Gastroesophageal sphincter (tissue), 3 donors: ENCODE data around the gene ECEL1.
"Not testable (repeated sequence)": the region's sequence is repeated elsewhere in the genome, so short reads cannot be mapped to it uniquely, and the experiment has no call there.

Experiments used
- CTCF ChIP-seq, 4 experiments: fragments of 200-600 bp in 2 of 4; fragments of 450-650 bp in 2 of 4; sonication (generic) in 1 of 4; IDR thresholded peaks; one replicate each; pipeline ENCODE4 v1.5.1; 2017 to 2019; ENCODE audit warnings: antibody characterized with exemption in 4 of 4, mild to moderate bottlenecking in 2 of 4, moderate library complexity in 2 of 4
- POLR2A ChIP-seq, 2 donors: fragments of 450-650 bp; IDR thresholded peaks; one replicate each; pipeline ENCODE4 v1.6.1; 2017; ENCODE audit warnings: antibody characterized with exemption in 2 of 2, mild to moderate bottlenecking in 2 of 2, moderate library complexity in 1 of 2

DNA sequence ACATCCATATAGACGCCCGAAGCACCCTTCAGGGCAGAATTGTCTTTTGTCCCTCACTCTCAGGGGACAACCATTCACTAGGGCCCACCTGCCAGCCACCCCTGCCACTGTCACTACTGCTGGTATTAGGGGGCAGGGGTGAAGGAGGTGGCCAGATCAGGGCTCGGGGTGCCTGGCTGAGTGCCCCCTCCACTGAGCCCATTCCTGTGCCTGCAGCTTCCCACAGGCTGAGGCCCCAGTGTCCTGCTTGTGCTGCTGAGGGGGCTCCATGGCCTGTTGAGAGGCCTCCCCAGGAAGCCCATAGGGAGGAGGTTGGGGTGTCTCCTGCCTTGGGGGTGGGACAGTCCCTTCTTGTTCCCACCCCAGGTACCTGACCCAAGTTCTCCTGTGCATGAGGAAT lies 36.0 kb downstream of the ECEL1 start:
- TF ChIP-seq POLR2A, CTCF (IDR thresholded peaks at IDR 0.05): not testable (repeated sequence)
